Caki2 (cell line): ENCODE results near the gene ZNF837. TPM values are rescaled to one million over a fixed set of nuclear protein-coding genes. Genes with fewer than 3 reads are reported as not detected.
A peak's percentile ranks its signal among the peaks of the same experiment; 100 is the strongest.
"Not testable (repeated sequence)": the region's sequence is repeated elsewhere in the genome, so short reads cannot be mapped to it uniquely, and the experiment has no call there.

Experiments used
- DNase-seq: peaks from one replicate; pipeline ENCODE4 v3.0.0-alpha.2; 2015; ENCODE audit warnings: low read depth
- in situ Hi-C: cut with HindIII; loops from 2 replicates; pipeline ENCODE4 v1.10.0; 2016; ENCODE audit warnings: low sequenced_read_pairs, low pct_unique_long_range_greater_than_20kb, mixed read lengths
- total RNA-seq: library from RNA; depleted of rRNA; stranded (reverse); fragments of >200 nt; shearing (Covaris generic); gene quantifications from 2 replicates; pipeline ENCODE4 v1.2.3, GENCODE V29; 2014; ENCODE audit warnings: low replicate concordance; rRNA removed

The ZNF837 gene
- total RNA-seq = 3.3 and 8.2 TPM in 2 replicates

DNA sequence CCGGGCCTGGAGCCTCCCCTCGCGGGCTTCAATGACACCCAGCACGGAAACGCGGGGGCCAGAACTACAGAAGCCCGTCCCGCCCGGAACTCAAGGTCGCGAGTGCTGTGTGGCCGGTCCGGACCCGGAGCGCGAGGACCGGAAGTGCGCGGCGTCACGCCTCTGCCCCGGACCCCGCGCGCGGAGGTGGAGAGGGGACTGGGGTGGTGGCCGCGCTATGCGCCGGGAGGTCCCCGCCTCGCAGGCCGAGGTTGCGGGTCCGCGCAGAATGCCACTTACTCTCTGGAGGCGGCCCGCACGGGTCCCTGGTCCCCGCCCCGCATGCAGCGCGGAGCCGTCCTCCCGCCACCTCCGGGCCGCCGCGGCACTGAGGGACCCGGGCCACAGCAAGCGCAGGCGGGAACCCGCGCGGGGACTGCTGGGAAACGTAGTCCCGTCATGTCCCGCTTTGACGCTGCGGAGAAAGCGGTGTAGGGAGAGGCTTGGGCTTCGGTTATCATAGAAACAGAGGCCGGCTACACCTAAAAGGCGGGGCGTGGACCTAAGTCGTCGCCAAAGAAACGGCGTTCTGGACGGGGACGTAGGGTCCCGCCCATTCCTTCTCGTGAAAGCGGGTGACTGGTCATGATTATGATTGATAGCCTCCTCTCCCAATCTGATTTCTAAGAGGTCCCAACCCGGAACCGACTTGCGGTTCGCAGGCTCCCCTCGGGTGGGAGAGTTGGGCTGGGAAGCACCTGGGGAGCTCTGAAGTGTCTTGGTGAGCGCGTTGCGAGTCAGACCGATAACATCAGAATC, at the start of gene ZNF837:
TSS of gene ZNF837 (minus strand) at position 369 of the 798 bp plus-strand sequence. CDS start 11,698 bp downstream, outside the sequence.
- DNase-seq = peak; percentile 100
- in situ Hi-C loops = no loop called here

DNA sequence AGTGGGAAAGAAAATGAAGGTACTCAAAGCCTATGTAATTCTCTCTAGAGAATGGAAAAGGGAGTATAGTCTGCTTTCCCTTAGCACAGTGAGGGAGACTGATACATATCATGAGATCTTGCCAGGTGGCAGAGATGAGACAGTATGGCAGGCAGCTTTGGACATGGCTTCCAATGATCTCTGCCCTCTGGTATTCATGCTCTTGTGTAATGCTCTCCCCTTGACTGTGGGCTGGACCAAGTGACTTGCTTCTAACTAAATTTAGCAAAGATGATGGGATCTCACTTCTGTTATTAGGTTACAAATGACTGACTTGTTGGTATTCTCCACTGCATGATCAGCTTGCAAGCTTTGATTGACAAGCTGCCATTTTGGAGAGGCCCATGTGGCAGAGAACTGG, 48.9 kb upstream of the ZNF837 start:
- no peak for DNase-seq
- in situ Hi-C loops = no loop called here

DNA sequence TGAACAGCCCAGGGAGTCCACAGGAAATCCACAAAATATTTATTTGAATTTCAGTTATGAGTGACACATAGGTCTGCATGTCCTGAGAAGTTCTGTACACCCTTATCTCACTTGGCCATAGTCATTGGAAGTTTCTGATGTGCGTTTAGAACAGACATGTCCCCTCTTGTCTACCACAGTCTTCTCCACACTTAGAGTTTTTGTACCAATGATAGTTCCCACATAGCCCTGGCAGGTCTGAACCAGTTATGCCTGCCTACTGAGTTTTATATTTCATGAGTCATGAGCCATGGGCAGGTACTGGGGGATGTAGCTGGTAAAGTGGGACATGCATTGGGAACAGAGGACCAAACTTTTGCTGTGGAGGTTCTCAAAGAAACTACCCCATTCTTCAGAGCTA, 47.8 kb upstream of the ZNF837 start:
- no peak for DNase-seq
- in situ Hi-C loops = no loop called here

DNA sequence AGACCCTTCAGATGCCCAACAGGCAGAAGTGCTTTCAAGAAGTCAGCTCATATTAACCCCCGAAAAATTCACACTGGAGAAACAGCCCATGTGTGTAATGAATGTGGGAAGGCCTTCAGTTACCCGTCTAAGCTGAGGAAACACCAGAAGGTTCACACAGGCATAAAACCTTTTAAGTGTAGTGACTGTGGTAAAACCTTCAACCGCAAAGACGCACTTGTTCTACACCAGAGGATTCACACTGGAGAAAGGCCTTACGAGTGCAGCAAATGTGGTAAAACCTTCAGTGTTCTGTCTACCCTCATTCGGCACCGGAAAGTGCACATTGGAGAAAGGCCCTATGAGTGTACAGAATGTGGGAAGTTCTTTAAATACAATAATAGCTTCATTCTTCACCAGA, 36.2 kb upstream of the ZNF837 start:
- in situ Hi-C loops = no loop called here

DNA sequence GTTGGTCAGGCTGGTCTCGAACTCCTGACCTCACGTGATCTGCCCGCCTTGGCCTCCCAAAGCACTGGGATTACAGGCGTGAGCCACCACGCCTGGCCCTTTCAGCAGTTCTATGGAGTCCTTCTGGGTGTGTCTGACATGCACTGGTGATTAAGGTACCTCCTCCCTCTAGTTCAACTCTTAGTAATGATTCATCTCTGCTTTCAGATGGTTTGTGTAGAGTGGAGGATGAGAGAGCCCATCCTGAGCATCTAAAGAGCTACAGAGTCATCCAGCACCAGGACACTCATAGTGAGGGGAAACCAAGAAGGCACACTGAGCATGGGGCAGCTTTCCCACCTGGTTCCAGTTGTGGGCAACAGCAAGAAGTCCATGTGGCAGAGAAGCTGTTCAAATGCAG, 35.8 kb upstream of the ZNF837 start:
- in situ Hi-C loops = no loop called here

More for the DNA sequence above, 36.2 kb upstream of the ZNF837 start:
- no peak for DNase-seq

DNA sequence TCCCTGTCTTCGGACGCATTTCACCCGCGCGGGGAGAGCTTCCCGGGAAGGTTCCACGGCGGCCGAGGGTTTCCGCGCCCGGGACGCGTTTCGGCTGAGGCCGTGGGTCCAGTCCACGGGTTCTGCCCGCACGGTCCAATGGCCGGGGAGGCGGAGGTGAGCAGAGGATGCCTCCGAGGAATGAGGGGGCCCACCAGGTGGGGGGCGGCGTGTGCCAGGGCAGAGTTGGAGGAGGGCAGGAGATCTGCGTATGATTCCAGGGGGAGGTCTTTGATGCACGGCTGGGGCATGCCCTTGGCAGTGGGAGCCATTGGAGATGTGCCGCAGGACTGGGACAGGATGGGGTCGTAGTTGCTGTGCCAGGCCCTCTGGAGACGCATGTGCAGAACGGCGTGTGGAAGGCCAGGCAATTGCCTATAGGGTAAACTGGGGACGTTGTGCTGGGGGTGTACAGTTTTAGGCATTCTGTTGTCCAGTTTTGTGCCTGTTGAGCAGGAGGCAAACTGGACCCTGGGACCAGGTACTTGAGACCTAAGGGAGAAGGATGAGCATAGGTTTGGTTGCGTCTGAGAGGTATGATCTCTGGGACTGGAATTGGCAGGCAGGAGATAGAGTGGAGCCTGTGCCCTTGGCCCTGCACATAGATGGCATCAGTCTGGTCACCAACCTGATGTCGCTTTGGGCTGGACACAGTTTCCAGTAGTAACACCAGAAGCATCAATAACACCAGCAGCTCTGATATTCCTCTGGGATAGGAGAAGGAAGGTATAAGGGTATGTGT, 28.4 kb upstream of the ZNF837 start:
- in situ Hi-C loops = no loop called here
- DNase-seq = peak; percentile 41

More for the DNA sequence above, 35.8 kb upstream of the ZNF837 start:
- no peak for DNase-seq

DNA sequence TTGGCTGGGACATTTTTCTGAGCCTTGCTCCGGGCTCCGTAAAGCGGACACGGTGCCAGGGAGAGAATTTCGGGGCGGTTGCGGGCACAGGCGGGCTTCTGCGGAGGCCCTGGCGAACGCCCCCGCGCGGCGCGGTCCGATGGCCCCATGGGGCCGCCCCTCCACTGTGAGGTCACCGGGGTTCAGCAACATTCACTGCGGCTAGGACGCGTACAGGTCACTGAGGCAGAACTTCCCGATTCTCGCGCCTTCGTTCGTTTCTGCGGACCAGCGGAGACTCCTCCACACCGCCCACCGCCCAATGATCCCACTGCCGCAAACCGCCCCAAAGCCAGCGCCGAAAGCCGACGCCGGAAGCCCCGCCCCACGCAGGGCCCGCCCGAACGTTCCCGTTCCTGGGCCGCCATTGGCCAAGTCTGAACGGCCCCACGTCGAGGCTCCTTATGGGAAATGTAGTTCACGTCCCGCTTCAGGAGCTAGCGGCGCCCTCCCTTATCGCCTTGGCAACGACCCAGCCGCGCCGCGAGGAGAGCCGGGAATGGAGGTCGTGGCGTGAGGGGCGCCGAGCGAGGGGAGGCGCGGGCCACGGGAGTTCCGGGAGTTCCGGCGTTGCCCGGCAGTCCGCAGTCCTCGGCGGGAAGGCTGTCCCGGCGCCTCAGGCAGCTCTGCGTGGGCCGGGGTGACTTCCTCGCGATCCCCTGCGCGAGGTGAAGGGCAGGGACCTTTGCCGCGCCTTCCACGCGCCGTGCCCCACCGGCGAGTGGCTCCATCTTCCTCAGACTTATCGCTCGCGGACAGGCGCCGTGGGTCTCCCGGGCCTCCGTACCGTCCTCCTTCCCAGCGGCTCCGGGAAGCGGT, 27.6 kb upstream of the ZNF837 start, which contains the start of gene ZNF584:
TSS of gene ZNF584 (plus strand) at position 498 of the 858 bp plus-strand sequence. CDS start 499 bp downstream, outside the sequence.
- in situ Hi-C loops = no loop called here

DNA sequence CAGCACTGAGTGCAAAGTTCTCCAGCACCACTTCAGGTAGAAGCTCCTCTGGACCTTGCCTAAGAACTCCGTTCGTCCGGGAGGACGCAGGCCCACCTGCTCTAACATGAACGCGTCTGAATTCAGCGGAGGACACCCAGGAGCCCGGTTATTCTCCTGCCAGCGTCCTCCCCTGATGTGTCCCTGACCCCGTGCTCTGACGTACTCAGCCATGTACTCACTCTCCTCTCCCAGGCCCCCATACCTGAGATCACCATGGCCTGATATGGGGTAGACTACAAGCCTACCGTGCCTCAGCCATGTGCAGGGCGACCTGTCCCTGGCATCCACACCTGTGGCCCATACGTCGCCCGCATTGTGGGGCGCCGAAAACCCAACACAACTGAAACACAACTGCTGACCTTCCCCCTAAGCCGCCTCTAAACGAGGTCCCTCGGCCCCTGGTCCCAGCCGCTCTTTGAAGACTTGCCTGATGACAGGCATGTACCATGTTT, 26.9 kb upstream of the ZNF837 start:
- no peak for DNase-seq
- in situ Hi-C loops = no loop called here

More for the DNA sequence above, 27.6 kb upstream of the ZNF837 start, which contains the start of gene ZNF584:
- peak; percentile 89 for DNase-seq

DNA sequence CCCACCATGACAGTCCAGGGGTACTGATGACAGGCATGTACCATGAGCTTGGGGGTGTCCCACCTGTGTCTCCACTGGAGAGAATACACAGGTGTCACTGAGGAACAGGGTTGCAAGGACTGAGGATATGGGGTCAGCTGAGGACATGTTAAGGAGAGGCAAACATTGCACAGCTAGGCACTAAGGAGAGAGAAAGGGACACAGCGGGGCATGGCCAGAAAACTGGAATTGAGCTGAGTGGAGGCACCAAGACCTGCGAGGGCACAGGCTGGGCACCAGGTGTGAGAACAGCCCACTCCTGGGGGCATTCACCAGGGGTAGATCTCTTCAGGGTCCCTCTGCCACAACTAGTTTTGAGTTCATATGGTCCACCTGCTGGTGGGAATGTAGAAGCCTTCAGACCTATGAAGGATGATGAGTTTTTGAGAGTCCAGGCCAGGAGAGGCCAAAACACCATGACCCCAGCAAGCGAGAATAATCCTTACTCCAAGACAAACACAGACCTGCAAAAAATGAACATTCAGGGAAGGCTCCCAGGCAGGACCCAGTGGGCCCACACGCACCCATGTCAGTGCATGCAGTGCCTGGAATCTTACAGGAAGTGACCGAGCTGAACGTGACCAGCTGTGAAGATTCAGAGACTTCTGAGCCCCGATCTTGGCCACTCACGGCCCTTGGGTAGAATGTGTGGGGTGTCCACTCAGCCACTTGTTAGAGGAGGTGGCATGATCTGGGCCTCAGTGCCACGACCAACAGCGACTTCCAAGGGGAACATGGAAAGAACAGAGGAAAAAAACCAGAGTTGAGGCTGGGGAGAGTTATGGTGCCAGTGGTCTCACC, 26.2 kb upstream of the ZNF837 start:
- DNase-seq = no peak
- in situ Hi-C loops = no loop called here

DNA sequence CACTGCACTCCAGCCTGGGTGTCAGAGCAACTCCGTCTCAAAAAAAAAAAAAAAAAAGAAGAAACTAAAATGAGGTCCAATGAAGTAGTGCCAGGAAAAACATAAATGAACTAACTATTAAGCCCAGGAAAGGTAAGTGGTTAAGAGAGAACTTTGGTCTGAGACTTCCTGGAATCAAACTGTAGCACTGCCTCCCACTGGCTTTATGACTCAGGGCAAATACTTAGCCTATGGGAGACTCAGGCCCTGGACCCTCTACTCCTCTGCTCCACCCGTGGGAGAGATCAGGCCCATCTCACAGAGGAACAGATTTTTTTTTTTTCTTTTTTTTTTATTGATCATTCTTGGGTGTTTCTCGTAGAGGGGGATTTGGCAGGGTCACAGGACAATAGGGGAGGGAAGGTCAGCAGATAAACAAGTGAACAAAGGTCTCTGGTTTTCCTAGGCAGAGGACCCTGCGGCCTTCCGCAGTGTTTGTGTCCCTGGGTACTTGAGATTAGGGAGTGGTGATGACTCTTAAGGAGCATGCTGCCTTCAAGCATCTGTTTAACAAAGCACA, 23.2 kb upstream of the ZNF837 start:
- in situ Hi-C loops, DNase-seq: not testable (repeated sequence)

DNA sequence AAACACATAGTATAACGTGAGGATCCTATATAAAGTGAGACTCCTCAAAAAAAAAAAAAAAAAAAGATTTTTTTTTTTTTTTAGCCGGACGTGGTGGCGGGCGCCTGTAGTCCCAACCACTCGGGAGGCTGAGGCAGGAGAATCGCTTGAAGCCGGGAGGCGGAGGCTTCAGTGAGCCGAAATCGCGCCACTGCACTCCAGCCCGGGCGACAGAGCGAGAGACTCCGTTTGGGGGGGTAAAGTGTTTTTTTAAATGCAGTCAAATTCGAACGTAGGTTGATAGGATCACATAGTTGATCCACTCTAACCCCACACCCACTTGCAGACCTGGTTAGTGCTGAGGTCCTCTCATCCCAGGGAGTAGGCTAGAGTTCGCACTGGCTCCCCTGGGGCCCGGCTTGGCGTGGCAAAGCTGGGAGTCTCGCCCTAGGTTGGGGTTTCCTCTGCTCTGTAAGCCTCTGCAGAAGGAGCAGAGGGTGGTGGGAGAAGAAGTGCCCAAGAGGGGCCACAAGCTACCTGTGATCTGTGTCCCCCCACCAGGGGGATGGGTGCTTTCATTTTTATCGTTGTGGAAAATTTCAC, 21.1 kb upstream of the ZNF837 start:
- in situ Hi-C loops = no loop called here
- DNase-seq = no peak

DNA sequence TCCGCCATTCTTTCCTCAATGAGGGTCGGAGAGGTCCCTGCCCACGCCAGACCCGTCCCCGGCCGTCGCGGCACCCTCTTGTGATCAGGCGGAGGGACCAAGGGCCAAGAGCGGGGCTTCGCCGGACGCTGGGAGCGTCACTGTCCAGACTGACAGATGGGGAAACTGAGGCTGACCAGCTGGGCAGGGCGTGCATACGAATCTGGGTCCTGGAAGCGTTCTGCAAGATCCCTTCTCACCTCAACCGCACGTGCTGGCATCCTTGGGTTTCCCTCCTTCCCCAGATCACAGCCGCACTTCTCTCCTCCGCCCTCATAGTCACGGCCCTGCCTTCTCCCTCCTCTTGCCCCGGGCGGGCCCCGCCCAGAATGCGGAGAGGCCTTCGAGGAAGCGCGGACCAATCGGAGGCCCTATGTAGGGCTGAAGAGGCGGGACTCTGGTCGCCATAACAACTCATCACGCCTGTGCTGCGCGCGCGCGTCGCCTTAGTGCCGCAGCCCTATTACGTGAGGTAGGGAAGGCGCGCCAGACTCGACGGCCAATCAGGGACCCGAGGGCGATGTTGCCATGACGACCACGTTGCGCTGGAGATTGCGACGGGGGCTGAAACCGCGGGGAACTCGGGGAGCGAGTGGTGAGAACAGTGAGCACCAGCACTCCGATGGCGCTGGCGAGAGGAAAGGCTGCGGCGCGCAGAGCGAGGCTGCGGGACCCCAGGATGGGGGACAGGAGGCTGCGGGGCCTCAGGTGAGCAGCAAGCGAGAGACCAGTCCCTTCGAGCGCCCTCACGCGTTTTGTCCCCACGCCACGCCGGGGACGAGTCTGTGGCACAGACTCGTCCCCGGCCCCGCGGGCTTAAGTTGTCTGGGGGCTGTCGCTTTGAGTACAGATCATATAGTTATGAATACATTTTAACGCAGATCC, 20.3 kb upstream of the ZNF837 start:
- in situ Hi-C loops = no loop called here
- peak; percentile 100 for DNase-seq

DNA sequence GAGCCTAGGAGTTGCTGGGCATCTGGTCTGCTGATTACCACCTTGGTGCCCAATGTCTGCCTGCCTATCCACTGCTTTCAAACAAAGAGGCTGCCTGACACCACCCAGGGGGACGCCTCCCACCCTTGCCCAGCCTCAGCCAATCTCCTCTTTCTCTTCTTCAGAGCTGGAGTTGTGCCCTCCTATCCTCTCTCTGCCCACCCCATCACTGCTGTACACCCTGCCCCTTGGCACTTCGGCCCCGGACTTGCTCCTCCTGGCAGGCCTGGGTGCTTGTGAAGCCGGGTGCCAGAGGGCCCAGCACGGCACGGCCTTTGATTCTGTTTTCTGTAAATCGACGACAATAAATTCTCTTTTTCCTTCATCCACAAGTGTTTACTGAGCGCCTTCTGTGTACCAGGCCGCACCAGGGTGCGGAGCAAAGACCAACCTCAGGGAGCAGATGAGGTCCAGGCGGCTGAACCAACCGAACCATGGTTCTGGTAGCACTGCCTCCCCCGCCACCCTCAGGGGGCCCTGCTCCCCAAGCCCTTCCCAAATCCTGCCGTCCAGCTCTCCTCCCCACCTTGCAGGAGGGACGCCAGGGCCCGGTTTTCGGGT, 19.6 kb upstream of the ZNF837 start:
- DNase-seq = no peak
- in situ Hi-C loops = no loop called here

DNA sequence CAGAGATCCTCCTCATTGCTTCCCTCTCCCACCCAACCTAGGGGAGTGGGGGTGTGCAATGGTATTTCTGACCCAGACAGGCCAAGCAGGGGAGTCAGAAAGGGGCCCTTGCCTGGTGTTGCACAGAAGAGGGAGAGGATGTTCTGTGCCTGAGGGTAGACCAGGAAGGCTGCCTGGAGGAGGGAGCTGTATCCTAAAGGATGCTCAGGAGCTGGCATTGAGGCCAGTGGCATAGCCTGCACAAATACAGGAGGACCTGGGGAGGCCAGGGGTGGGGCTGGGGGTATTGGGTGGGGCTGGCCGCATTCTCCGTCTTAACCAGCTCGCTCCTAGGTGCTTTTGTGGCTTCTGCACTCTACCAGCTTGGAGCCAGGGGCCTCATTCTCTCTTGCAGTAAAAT, 19.1 kb upstream of the ZNF837 start:
- in situ Hi-C loops = no loop called here

DNA sequence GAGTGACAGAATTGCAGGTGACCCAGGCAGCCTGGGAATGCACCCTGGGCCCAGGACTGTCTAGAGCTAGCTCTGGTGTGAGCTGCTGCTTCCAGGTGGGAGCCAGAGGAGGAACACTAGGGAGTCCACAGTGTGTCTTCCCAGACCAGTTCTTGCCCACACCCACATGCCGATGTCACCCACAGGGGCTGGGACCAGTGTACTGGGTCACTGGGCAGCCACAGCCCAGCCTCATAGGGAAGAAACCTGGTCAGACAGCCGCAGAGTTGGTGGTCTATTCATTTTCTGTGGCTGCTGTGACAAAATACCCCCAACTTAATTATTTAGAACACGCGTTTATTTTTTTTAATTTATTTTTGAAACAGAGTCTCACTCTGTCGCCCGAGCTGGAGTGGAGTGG, 17.7 kb upstream of the ZNF837 start:
- DNase-seq = no peak
- in situ Hi-C loops = no loop called here

More for the DNA sequence above, 19.1 kb upstream of the ZNF837 start:
- no peak for DNase-seq
